GM21825 (cell line): ENCODE measurements around the gene SUMO1.

Experiments used
- ATAC-seq: cut with Tn5 transposase; IDR thresholded peaks from one replicate; pipeline ENCODE4 v1.9.1; 2021; ENCODE audit warnings: mild to moderate bottlenecking, moderate library complexity; ENCODE audit not compliant: unreplicated experiment

Gene SUMO1

DNA sequence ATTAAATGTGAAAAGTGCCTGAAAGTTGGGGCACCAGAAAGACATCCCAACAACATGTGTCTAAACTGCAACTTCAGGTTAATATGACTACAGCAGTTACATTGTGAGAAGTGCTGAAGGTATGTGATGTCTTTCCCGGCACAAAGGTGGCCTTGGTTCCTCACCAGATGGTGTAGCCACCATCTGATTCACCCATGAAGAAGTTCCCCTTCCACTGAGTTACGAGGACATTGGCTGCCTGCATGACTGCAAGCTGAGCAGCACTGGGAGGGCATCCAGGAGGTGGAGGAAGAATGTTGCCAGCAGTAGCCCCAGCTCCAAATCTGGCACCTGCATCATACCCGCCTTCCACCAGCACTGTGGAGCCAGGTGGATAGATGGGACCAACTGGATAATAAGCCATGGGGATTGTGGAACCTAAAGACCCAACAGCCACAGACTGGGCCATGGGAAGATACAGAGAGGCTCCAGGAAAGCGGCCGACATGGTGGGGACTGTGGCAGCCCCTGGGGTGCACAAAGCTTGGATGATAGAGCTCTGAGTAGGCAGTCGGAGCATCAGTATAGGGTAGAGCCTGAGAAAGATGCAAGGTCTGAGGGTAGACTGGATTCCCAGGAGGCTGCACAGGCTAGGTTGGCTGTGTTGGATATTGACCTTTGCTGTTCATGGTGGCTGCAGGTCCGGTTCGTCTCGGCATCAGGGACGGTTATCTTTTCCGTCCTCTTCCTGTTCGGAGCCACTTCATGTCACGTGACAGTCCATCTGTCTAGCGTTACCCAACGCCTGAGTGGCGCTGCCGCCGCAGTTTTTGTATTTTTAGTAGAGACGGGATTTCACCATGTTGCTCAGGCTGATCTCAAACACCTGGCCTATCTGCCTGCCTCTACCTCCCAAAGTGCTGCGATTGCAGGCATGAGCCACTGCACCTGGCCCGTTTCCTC lies 36.9 kb downstream of the SUMO1 start:
- no peak for ATAC-seq

DNA sequence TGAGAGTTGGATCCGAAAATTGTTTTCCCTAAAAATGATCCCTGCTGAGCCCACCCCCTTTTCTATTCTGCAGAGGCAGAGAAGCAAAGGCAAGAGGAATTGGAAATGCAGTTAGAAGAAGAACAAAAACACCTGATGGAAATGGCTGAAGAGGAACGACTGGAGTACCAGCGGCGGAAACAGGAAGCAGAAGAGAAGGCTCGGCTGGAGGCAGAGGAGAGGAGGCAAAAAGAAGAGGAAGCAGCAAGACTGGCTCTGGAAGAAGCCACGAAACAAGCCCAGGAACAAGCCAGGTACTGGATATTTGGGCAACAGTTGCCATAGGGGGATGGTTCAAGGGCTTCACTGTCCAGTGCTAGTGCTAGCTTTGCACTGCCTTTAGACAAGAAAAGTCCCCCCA lies 41.7 kb downstream of the SUMO1 start:
- no peak for ATAC-seq

DNA sequence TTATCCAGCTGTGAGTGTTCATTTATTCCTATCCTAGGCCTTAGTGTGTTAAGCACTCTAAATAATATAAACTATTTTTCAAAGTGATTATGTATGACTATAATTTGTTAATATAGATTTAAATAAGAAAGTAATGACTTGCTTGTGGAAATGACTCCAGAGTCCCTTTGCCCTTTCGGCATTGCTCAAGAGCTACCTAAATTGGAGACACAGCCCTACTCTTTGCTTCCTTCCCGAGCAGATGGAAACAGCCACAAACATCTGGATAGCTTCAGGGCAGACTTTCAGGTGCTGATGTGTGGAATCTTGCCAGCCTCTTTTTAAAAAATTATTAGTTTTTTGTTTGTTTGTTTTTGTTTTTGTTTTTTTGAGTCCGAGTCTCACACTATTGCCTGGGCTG lies 44.0 kb downstream of the SUMO1 start:
- no peak for ATAC-seq

DNA sequence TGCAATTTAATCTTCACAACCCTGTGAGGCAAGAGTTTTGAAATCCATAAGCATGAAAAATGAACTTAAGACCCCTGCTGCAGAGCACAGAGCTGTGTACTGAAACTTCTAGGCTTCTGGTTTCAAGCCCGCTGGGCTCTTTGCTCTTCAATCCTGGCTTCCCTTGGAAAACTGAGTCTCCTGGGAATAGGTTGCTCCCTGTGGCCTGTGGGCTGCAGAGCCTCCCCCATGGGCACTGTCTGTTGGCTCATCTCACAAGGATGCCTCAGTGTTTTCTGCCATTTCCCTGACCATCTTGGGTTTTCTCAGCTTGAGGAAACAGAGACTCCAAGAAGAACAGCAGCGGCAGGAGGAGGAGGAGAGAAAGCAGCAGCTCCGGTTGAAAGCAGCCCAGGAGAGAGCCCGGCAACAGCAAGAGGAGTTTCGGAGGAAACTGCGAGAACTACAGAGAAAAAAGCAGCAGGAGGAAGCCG lies 44.5 kb downstream of the SUMO1 start:
- no peak for ATAC-seq

DNA sequence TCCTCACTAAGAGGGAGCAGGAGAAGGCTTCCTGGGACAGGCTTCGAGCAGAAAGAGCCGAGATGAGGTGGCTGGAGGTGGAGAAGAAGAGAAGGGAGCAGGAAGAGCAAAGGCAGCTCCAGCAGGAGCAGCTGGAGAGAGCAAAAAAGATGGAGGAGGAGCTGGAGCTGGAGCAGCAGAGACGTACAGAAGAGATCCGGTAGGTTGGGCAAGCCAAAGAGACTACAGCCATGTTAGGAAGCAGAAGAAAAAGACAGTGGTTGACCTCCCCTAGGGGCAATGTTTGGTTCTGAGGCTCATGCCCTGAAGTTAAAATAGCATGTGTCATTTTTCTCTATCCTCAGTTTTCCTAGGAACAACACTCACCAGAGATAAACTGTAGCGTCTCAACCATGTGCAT lies 45.1 kb downstream of the SUMO1 start:
- no peak for ATAC-seq

DNA sequence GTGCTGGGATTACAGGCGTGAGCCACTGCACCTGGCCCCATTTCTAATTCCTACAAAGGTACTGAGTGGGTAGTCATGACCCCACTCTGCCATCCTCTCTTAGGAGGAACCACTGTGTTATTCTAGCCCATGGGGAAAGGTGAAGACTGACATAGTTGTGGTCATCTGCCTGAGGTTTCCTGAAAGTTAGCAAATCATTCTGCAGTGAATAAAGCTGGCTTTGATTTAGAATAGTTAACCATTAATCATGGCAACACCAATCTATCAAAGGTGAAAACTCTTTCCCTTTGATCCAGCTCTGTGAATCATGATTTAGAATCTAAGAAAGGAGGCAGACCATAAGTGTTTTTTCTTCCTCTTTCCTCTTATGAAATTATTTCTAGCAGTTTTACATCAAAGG lies 50.8 kb downstream of the SUMO1 start:
- no peak for ATAC-seq

DNA sequence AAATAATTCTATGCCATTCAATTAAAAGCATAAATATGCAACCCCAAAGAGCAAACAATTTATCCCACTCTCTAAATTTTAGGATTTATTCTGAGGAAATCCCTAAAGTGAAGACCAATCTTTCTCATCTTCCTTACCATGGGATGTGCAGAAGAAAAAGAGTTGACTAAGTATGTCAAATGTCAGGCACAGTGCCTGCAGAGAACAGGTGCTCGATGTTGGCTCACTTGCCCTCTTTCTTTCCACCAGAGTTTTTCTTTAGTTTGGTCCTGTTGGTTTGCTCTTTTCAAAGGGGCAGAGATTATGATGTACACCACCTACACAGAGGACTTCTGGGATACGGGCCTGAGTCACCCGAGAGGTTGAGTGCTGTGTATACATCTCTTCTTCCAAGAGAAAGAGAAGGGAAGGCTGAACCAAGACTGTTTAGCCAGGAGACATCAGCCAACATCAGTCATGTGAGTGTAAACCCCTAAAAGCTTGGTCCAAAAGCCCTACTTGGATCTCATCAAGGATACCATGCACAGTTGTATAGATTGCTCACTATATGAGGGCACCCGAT lies 51.7 kb downstream of the SUMO1 start:
- ATAC-seq, result no peak

DNA sequence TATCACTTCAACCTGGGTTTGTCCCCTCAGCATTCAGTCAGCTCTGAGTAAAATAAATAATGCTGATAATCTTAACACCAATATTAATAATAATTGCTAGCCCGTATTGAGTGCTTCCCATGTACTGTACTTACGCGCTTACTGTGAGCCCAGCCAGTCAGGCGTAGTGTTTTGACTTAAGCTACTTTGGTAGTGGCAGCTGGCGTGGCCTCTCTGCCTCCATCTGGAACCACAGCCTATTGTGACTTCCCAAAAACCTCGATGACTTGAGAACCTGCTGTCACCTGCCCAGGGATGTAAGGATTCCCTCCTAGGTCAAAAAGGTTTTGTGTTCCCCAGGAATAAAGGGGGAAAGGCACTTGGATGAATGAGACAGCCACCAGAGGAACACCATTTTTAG lies 53.2 kb downstream of the SUMO1 start:
- no peak for ATAC-seq

DNA sequence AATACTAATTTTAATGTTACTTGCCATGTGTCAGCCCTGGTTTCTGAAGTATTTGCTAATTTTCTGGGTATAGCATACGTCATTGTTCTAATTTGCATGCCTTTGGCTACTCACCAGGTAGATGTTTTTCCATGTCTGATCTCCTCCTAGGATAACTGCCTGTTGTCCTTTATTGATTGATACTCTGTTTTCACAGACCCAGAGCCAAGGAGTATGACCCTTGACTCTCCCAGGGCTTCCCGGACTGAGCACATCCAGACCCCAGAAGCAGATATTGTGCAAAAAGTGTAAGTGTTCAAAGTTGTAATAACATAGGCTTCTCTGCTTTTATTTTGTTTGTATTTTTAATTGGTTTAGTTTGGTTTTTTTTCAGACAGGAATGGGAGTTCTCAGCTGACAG lies 53.8 kb downstream of the SUMO1 start:
- no peak for ATAC-seq

DNA sequence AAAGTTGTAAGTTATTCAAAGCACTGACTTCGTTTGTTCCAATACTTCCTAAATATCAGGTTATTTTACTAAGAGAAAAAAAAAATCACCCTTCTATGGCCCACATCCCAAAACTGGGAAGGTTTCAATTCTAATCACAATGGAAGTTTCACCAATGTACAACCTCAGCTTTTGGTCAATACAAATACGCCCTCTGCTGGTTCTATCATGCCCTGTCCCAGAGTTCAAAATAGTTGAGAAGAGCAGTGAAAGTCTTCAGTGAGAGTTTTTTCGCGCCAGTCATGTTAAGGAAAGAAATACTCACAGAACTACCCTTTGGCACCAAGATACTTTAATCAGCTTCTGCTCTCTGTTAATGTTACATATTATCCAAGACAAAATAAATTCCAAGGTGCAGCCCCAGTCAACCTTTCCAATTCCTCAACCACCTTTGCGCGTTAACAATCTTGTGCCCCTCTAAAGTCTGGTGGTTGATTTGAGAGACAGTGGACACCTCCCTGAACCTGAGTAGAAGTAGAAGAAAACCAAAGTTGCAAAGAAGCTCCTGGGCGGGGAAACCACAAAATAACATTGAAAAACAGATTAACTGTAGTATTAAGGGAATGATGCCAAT lies 59.9 kb downstream of the SUMO1 start:
- no peak for ATAC-seq

DNA sequence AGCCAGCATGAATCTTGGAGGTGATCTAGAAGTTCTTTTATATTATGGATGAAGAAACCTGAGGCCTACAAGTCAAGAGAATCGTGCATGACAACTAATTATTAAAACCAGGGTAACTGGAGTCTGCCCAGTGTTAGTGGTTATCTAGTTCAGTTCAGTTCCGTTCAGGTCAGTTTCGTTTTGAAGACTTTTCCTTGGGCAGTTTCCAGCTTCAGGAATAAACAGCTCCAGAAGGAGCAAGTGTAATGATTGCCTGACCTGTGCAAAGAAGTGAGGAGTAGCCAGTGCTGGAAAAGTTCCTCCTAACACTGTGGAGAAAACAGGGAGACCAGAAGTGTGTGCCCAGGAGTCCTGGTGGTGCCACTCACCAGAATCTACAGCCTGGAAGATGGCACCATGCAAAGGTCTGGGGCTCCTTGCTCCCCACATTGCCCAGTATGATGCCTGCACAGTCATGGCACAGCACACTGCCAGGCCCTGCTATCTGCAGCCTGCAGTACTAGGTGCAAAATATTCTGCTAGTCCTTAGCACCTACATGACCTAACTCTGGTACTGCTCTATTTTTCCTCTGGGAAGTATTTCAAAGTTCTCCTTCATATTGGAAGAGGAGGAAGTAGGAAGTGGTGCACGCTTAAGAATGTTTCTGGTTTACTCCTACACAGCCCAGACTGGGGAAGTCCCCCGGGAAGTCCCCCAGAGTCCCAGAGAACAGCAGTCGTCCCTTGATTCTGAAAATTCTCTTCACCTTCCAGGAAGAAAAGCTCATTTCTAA lies 65.8 kb downstream of the SUMO1 start:
- ATAC-seq, result no peak

DNA sequence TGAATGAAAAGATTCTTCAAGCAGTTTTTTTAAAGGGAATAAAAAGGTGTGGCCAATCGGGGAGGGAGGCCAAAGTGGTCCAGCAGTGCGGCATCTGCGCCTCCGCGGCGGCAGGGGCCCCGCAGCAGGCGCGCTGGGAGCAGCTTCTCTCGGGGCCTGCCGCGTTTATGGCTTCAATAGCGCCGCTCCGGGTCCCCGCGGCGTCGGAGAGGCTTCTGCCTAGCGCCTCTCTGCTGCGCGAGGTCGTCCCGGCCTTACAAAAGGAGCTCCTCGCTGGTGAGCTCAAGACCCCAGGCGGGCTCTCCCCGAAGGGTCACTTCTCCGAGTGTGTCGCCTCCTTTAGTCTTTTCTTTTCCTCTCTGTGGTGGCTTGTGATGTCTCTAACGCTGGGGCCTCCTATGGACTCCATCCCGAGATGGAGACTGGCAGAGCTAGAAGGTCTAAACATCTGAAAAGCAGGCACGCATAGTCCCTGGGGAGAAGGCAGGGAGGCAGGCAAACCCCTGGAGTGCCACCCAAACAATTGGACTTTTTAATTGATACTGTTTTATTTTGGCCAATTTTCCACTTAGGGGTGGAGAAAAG lies 67.1 kb downstream of the SUMO1 start:
- ATAC-seq, result no peak

DNA sequence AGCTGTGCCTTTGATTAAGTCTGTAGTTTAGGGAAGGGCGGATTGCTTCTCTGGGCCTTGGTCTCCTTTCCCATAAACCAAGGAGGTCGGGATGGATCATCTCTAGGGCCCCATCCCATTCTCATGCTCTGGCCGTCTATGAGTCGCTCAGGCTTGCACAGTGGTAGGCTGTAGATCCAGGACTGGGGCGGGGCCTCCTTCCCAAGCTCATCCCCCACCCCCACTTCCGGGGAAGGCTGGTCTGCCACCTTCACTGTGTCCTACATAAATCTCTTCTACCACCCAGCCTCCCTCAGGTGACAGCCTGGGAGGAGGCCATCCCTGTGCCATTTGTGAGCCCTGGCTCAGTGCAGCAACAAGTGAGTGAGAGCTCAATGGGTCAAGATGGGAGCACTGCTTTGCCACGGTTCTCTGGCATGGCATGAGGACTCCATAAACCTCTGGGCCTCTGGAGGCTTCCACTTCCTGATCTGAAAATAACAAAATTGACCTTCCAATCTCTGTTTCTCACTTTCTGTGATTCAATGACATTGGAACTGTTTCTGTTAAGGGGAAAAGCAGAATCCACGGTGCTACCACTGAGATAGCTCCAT lies 68.5 kb downstream of the SUMO1 start:
- ATAC-seq, result no peak

DNA sequence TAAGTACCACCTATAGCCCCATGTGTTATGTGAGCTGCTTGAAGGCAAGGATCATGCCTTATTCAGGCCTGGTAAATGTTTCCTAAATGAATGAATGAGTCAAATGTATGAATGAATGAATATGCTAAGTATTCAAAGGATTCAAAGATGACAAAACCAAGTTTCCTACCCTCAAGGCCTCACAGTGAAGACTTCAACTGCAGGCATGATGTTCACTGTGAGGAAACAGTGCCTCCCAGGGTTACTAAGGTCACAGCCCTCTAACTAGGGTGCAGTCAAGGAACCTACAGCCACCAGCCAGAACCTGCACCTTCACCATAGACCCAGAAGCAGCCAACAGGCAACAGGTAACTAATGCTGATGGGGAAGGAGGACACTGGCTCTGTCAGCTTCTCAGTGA lies 69.3 kb downstream of the SUMO1 start:
- ATAC-seq, result no peak

DNA sequence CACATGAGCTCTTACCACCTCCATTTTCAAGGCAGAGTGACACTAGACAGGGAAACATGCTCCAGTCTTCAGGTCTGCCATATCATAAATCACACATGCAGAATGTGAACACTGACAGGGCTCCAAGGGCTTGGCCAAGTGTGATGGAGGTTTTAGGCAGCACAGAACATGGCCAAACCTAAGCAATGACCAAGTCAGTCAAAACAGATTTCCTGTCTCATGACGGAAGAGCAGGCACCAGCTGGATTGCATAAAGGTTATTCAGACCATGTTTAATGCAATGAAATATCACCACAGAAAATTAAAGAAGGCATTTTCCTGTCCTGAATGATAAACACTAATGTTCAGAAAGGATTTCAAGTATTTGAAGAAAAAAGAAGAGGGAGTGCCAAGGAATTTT lies 72.5 kb downstream of the SUMO1 start:
- ATAC-seq, result no peak

DNA sequence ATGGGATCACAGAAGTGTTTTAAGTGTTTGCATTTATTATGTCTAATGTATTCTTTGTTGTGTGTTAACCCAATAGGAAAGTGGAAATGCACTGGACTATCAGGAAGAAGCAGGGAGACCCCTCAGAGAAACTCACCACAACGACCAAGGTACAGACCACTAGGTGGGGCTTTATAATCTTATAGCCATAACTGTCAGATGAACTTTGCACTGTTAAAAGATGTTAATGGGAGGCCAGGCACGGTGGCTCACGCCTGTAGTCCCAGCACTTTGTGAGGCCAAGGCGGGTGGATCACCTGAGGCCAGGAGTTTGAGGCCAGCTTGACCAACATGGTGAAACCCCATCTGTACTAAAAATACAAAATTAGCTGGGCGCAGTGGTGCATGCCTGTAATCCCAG lies 73.2 kb downstream of the SUMO1 start:
- ATAC-seq, result no peak

DNA sequence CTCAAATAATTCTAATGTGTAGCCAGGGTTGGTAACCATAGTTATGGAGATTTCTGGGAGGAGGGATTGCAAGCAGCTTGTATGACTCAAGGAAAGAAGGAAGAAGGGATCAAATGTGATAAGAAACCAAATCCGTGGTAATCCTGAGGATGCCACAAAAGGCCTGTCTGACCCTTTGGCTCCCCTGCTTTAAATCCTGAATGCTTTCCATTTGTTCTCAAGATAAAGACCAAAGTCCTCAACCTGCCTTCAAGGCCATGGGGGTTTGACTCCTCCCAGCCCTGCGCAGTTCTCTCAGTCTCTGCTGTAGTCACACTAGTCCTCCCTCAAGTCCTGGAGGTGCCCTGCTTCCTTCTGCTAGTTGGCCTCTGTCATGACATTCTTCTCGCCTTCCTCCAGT lies 74.0 kb downstream of the SUMO1 start:
- ATAC-seq, result no peak

DNA sequence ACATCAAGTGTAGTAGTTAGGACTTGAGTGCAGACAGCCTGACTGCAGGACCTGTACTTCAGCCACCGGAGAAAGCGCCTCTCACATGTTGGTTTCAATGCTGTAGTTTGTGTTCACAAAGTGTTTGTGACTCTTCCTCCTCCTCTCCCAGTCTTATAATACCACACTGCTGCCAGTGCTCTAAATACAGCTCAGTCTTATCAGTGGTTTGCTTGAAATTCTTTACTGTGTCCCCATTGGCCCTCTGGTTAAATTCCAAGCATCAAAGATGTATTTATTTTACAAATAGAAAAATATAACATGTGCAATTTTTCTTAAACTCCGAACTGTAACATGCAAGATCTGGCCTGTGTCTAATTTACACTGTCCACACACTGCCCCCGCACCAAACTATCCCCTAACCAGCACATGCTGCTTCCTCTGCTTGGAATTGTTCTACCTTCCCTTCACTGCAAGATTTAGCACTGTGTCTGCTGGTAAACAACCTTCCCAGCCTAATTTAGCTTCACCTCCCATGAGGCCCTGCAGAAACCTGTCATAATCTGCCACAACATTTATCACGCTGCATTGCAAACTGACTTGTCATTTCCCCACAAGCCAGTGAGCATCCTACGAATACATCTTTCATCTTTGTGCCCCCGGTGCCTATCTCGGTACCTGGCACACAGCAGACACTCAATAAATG lies 77.1 kb downstream of the SUMO1 start:
- no peak for ATAC-seq

DNA sequence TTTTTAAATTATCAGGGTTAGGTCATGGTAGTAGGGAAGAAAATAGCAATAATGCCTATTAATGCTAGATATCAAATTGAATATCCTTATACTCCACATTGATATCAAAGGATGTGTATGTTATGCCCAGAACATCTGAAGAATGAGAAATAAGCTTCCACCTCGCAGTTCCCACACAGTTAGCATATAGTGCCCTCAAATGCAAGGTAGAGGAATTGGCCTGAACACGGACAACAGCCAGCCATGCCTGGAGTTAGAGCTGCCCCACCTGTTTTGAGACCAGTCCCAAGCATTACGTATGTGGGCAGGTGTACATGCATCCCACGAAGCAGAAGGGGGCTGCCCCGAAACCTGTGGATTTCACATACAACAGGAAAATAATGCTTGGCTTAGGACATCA lies 79.6 kb downstream of the SUMO1 start:
- no peak for ATAC-seq
